ENCODE measurements around the gene EML1.
"Not testable (repeated sequence)": the region's sequence is repeated elsewhere in the genome, so short reads cannot be mapped to it uniquely, and the experiment has no call there.

EML1 gene

GRCh38 chr14:99756796-99757195 lies 36.4 kb upstream of the EML1 start:
- no peak for DNase-seq

- no peak for DNase-seq
These were observed 35.7 kb upstream of the EML1 start for GRCh38 chr14:99757331-99758070.

DNA sequence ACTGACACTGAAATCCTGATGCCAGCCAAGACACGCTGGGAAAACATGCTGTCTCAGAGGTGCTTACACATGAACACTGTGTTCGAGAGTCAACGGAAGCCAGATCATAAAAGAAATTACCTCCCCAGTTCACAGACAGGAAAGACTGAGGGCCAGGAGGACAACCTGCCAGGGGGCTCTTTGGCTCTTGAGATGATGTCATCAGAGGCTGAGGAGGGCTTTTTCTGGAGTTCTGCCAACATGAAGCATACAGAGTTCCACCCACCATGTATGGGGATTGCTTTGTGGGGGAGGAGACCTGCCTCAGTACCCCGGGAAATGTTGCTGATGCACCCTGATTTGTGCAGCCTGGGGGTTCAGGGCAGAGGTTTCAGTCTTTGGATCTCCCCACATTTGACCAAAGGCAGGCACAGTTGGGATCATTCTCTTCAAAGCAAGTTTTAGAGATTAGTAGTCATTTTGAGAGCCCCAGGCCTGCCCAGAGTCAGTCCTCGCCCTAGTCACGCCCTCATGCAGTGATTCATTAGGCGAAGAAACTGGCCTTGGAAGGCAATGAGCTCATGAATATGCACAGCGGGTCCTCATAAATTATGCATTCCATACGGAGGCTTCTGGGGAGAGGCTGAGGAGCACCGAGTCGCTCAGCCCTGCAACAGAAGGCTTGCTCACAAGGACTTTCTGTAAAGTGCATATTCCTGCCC lies 34.9 kb upstream of the EML1 start:
- DNase-seq: no peak

DNA sequence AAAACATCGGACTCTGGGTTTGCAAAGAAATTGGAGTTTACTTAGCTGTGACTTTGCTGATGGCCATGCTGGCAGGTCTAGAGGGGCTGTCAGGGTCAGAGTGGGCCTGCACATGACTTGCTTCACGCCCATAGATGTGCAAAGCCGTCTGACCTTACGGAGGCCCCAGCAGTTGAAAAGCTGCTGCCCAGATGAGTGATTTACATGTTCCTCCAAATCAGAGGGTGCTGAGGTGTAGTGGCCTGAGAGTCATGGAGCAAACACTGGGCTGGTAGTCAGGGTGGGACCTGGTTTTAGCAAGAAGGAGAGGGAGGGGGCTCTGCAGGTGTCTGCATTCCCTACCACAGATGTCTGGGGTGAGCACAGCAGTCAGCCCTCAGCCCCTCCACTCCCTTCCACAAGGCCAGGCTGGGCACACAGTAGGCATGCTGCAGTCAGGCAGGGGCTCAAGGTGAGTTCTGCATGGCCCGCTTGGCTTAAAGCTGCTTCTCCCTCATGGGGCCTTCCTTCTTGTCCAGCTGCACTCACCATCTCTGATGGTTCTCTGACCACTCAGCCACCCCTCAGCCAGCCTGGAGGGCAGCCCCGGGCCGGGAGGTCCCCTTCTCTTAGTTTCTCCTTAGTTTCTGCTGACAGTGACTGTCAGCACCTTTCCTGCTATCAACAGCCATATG lies 34.2 kb upstream of the EML1 start:
- no peak for DNase-seq

DNA sequence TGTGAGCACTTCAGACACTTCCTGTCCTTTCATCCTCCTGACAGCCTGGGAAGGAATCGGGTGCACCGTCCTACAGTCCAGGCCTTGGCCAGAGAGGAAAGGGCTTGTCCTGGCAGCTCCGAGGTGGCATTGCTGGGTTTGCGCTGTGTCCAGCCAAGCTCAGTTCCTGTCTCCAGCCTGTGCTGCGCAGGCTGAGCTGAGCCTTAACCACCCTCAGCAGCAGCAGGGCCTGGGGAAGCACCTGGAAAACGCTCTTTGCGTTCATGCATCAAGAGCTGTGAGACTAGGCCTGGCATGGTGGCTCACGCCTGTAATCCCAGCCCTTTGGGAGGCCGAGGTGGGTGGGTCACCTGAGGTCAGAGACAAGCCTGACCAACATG lies 33.7 kb upstream of the EML1 start:
- no peak for DNase-seq

- DNase-seq: no peak
These were observed 32.4 kb upstream of the EML1 start for GRCh38 chr14:99760817-99761216.

- not testable (repeated sequence) for DNase-seq
These were observed 30.3 kb upstream of the EML1 start for GRCh38 chr14:99762911-99763310.

GRCh38 chr14:99763527-99764221 lies 29.5 kb upstream of the EML1 start:
- DNase-seq: no peak

DNA sequence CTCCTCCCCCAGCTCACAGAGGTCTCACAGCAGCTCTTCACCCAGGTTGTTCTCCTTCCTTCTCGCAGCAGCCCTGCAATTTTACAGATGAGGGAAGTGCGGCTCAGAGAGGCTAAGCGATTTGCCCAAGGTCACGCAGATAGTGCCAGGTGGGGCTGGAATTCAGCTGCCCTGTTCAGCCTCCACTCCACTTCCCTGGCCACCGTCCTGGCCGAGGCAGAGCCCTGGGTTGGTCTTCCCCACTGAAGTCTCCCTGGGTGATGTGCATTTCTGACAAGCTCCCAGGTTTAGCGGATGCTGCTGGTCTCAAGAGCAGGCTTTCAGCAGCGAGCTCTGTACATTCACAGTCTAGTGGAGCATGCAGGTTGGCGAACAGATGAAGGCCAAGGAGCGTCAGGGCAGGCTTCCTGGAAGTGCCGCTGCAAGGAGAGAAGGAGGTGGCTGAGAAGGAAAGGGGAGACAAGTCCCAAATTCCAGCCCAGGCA lies 28.9 kb upstream of the EML1 start:
- DNase-seq: no peak

GRCh38 chr14:99768381-99768780 lies 24.8 kb upstream of the EML1 start:
- no peak for DNase-seq

GRCh38 chr14:99769123-99769522 lies 24.1 kb upstream of the EML1 start:
- no peak for DNase-seq

DNA sequence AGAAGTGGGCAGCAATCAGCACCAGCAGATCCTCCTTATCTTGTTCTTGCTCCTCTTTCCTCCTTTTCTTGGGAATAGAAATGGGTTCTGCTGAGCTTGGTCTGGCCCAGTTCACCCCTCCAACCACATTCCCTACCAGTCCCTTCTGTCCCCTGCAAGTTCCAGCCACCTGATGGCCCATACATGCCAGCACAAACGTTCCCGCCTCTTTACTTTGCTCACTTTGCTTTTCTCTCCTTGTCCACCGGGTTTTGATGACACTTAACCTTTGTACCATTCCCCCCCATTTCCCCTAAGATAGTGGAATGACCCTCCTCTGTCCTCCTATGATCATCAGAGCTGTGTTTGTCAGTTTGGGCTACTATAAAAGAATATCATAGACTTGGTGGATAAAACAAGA lies 23.4 kb upstream of the EML1 start:
- no peak for DNase-seq

DNA sequence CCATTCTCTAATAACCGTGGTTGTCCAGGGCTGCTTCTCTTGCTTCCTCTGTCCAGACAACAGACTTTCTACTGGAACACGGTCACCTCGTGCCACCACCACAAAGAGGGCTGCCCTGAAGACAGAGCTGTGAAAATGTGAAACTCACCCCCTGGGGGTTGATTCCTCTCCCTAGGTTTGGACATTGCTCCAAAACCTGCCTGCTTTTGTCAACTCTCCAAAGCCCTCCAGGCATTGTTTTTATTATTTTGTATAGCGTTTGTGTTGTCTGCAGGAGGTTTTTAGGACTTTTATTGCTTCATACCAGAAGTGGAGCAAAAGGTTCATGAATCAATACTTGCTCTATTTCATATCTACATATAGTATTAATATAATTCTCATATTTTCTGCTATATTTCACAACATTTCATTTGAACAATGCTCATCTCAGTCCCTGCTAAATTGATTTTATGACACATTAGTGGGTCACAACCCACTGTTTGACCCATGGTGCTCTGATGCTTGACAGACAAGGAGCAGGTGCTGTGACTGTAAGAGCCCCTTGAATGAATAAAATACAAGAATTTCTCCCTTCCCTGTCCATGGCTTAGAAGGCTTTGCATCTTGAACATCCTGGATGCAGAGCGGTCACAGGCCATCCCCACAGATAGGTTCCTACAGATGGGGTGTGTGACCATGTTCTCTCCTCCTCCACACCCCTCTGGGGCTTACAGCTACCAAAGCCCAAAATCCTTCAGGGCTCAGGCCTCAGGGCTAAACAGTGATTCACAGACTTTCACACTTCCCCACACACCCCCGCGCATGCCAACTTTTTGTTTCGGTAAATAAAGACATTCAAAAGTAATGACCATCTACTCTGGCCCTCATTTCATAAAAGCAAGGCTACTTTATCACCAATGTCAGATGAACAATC lies 20.6 kb upstream of the EML1 start:
- no peak for DNase-seq

DNA sequence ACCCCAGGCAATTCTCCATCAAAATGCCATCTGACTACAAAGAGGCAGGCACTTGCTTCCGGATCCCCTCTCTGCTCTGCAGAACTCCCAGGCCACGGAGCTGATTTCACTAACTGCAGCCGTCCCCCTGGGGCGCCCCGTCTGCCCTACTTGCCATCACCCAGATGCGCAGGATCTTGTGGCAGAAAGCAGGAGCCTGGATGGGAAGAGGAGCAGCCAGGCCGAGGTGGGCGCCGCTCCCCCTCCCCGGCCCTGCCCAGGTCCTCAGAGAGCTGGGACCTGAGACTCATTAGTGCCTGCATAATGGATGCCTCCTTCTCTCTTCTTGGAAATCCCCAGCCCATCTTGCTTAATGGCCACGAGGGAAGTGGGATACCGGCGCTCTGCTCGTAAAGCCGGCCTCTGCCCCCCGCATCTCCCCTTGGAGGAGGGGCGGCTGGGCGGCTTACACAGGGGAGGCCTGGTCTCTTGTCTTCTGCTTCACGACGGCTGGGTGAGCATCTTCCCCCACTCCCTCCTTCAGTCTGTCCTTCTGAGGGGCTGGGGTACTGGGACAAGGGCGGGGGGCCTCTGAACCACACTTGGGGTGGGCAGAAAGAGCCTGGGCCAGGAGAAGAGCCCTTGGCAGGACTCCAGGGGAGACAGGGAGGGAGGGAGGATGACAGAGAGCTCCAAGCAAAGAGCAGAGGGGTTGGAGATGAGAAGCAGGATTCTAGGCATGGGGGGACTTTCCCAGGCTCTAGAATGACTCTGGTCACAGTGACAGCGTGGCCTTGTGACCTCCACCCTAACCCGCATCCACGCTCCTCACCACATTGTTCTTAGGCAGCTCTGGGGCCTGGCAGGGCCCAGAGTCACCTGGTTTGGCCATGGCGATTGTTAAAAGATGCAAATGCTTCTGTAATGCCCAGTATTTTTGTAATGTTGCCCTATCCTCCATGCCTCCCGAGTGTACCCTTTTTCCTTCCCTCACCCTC lies 19.4 kb upstream of the EML1 start:
- no peak for DNase-seq

GRCh38 chr14:99774556-99775307 lies 18.5 kb upstream of the EML1 start:
- DNase-seq: peak; percentile 26

- DNase-seq: no peak
These were observed 17.9 kb upstream of the EML1 start for GRCh38 chr14:99775351-99775750.

DNA sequence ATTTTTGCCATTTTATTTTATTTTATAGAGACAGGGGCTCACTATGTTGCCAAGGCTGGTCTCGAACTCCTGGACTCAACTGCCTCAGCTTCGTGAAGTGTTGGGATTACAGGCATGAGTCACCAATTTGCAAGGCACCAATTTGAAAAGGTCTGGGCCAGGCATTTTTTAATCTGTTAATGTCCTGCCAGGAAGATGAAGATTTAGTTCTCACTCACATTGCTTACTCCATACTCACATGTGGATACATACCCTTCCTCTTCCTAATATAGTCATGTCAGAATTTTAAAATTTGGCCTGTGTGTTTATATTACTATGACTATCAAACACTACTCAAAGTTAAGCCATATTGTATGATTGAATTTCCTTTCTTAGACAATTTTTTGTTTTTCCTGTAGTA lies 15.3 kb upstream of the EML1 start:
- DNase-seq: no peak

- DNase-seq: no peak
These were observed 13.5 kb upstream of the EML1 start for GRCh38 chr14:99779751-99780150.

- no peak for DNase-seq
These were observed 12.5 kb upstream of the EML1 start for GRCh38 chr14:99780690-99781089.

DNA sequence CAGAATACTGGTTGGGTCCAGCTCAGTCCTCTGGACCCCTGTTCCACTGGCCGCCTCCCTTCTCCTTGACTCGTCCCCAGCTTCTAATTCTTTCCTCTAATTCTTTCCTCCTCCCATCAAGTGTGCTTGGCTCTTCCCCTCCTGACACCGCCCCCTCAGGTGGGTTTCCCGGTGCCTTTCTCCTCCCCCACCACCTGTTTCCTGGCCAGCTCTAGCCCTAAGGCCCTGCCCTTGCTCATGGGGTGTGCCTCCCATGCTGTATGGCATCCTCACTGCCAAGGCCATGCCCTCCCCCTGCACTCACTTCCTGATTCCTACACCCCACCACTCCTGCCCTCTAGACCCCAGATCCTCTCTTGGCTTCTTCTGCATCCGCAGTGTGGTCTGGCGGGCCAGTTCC lies 12.1 kb upstream of the EML1 start:
- DNase-seq: no peak

Data from NCI-H1105 treated with DMSO at 0.1 percent for 48 hours (cell line).